SK-N-SH (cell line): Measurements from ENCODE around the gene ESRRG.

Experiments used
- CTCF ChIP-seq: fragments of 200-600 bp; sonication (generic); IDR thresholded peaks from 2 replicates; pipeline ENCODE4 v1.6.1; 2017; ENCODE audit warnings: antibody characterized with exemption, mild to moderate bottlenecking, moderate library complexity
- EP300 ChIP-seq, 2 experiments: IDR thresholded peaks; 2 replicates each; pipeline versions ENCODE4 v1.4.0 to v1.6.1; 2012; ENCODE audit warnings: borderline replicate concordance in 1 of 2, low read depth in 1 of 2, low read length in 1 of 2
- IRF3 ChIP-seq: fragments of 150-350 bp; IDR thresholded peaks from 2 replicates; pipeline ENCODE4 v1.6.1; 2016; ENCODE audit warnings: mild to moderate bottlenecking, low read depth, low read length
- NRF1 ChIP-seq: IDR thresholded peaks from 2 replicates; pipeline ENCODE4 v1.6.1; 2012; ENCODE audit warnings: low read depth, mild to moderate bottlenecking, low read length
- POLR2AphosphoS5 ChIP-seq: IDR thresholded peaks from 2 replicates; pipeline ENCODE4 v1.6.1; 2012; ENCODE audit warnings: low read depth, low read length
- REST ChIP-seq: IDR thresholded peaks from 2 replicates; pipeline ENCODE4 v1.6.1; 2012; ENCODE audit warnings: mild to moderate bottlenecking, low read depth, low read length, moderate library complexity
- RFX5 ChIP-seq: IDR thresholded peaks from 2 replicates; pipeline ENCODE4 v1.6.1; 2012; ENCODE audit warnings: mild to moderate bottlenecking, improper control_type of control experiment, low read length
- SMC3 ChIP-seq: IDR thresholded peaks from 2 replicates; pipeline ENCODE4 v1.6.1; 2012; ENCODE audit warnings: low read depth, low read length, improper control_type of control experiment

GRCh38 chr1:216702170-216702569, 21.1 kb downstream of the ESRRG start:
- TF ChIP-seq CTCF (no peak), SMC3 (no peak), REST (no peak), RFX5 (no peak), NRF1 (no peak), POLR2AphosphoS5 (no peak), EP300 (IDR thresholded peaks at IDR 0.05; ENCODE audit: borderline replicate concordance in 1 of 2, low read depth in 1 of 2, low read length in 1 of 2) (no peak), IRF3 (no peak)
